WI38 (cell line): Measurements from ENCODE around the gene GAB2.

Experiments
- H3K4me3 ChIP-seq: 2 replicates; pipeline ENCODE4 v1.5.1; 2011; ENCODE audit warnings: low read depth, mild to moderate bottlenecking, control low read depth, low read length
- CTCF ChIP-seq: IDR thresholded peaks from 2 replicates; pipeline ENCODE4 v1.5.1; 2012; ENCODE audit warnings: low read depth, mild to moderate bottlenecking, control low read depth, low read length

The GAB2 gene

DNA sequence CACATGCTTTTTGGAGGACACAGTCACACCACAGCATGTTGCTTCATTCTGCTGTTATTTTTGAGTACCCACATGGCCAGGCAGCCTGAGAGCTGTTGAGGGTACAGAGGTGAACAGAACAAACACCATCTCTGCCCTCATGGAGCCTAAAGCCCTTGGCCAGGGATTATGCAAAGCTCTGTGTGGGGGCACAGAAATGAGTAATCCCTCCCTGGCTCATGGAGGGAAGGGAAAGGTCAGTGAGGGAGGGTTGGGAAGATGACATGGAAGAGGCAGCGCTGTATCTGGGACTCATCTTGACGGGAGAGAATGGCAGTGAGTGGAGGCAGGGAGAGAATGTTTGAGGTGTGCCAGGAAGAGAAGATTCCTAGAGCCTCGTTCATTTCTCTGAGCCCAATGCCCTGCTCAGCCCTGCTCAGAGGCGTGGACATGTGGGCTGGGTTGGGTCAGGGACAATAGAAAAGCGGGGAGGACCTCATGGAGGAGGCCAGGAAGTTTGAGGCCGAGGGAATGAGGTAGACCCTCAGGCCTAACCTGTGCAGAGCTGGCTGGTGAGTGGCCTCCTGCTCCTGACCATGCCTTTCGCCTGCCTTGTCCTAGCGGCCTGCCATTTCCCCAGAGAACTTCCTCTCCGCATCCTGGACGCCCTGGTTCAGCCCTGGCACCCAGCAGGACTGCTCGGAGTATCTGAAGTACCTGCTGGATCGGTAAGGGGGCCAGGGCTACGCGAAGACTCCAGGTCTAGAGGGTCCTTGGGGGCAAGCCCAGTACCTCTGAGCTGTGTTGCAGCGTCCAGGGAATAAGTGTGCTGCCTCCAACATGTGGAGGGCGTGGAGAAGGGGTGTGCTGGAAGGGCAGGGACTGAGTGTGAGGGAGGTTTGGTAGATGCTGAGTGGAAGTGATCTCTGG, 209.1 kb downstream of the GAB2 start:
- TF ChIP-seq CTCF: no peak
- H3K4me3 ChIP-seq: no peak overlapping the region

GRCh38 chr11:78207532-78208256, 209.9 kb downstream of the GAB2 start:
- no peak for TF ChIP-seq CTCF
- H3K4me3 ChIP-seq: no peak overlapping the region

GRCh38 chr11:78205691-78206090, 211.9 kb downstream of the GAB2 start:
- no peak for TF ChIP-seq CTCF
- no peak overlapping the region for H3K4me3 ChIP-seq

DNA sequence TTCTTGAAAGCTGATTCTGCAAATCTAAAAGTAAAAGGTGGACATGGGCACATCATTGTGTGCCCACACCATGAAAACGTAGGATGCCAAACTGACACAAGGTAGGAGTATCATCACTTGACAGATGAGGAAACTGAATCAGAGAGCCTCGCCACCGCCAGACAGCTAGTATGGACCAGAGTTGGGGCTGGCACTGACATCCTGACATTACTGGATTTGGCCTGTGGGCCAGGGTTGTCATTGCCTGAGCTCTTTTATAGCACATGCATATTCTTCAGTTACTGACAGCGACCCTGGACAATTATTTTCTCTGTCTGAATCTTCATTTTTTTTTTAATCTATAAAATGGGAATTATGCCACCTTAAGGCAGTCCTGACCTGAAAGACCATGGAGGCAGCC, 212.4 kb downstream of the GAB2 start:
- H3K4me3 ChIP-seq: no peak overlapping the region
- TF ChIP-seq CTCF: no peak

DNA sequence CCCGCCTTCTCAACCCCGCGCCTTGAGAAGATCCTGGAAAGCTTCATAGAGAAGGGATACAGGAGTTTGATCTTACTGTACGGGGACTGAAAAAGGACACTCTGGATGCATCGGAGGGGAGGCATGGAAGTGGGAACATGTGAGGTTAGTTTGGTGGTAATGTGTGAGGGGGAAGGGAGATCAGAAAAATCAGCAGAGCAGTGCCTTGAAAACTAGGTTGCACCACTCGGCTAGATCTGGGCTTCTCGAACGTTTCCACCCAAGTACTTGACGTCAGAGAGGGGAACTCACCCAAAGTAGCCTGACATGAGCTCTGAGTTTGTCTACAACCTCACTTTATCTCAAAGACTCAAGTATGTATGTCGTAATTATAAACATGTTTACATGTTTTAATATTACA, 214.4 kb downstream of the GAB2 start:
- TF ChIP-seq CTCF: no peak
- H3K4me3 ChIP-seq: no peak overlapping the region

GRCh38 chr11:78202733-78203167, 214.9 kb downstream of the GAB2 start:
- H3K4me3 ChIP-seq: no peak overlapping the region
- no peak for TF ChIP-seq CTCF

DNA sequence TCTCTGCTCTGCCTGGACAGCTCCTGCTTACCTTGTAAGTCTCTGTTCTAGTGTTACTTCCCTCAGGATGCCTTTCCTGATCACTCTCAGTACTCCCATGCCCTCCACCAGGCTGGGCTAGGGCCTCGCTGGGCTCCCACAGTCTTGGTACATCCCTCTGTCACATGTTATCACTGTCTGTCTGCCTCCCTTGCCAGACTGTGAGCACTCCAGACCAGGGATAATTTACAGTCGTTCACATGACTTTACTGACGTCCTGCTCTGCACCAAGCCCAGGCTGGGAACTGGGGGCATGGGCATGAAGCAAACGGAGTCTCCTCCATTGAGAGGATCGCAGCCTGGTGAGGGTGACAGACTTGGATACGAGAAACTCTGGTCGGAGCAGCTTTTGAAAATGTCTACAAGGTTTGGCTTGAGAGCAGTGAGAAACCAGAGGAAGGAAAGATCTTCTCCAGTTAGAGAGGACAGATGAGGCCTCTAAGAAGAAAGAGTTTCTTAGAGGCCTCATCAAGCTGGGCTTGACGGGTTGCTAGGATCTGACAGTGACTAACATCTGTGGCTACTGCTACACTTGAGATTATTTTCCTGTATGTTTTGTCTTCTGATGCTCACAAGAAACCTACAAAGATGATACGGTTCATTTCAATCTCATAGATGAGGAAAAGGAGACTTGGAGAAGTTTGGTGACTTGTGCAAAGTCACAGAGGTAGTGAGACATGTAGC, 216.4 kb downstream of the GAB2 start:
- TF ChIP-seq CTCF: no peak
- H3K4me3 ChIP-seq: no peak overlapping the region
